ENCODE data around the gene PLEK2.
"Not testable (repeated sequence)": the region's sequence is repeated elsewhere in the genome, so short reads cannot be mapped to it uniquely, and the experiment has no call there.

Gene PLEK2

DNA sequence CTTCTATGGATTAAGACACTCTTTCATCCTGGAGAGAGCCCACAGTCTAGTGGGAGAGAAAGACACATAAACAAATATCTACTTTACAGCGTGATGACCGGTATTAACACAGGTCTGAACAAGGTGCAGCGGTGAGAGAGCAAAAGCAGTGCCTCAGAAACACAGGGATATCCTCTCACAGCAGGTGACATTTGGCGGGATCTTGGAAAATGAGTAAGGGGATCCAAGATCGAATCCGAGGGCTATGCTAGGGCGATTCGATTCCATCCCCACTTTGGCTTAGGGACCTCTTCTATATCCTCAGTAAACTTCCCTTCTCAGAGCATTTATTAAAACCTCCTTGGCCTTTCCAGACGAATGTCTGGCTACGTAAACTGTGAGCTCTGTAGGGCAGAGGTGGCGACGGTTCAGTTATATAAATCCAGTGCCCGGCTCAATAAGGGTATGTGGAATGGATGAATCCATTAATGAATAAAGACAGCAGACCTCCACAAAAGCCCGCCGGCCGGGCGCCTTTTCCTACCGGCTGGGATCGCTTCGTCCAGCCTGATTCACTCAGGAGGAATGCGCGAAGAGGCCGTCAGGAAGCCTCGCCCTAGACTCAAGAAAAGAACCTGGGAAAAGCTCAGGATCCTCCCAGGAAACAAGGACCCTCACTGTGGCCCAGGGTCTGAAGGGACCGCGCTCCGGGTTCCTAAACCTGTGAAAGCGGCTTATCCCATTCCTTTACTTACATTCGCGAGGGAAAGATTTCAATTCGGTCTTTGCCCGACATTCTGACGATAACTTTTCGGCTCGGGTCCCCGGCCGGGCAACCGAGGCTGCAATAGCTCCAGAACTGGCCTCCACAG is 52.8 kb downstream of the PLEK2 start:
- in situ Hi-C loops (cut with MboI; ENCODE audit: low sequenced_read_pairs, unreplicated experiment): no loop called here
- TF ChIP-seq, protein P1, sequence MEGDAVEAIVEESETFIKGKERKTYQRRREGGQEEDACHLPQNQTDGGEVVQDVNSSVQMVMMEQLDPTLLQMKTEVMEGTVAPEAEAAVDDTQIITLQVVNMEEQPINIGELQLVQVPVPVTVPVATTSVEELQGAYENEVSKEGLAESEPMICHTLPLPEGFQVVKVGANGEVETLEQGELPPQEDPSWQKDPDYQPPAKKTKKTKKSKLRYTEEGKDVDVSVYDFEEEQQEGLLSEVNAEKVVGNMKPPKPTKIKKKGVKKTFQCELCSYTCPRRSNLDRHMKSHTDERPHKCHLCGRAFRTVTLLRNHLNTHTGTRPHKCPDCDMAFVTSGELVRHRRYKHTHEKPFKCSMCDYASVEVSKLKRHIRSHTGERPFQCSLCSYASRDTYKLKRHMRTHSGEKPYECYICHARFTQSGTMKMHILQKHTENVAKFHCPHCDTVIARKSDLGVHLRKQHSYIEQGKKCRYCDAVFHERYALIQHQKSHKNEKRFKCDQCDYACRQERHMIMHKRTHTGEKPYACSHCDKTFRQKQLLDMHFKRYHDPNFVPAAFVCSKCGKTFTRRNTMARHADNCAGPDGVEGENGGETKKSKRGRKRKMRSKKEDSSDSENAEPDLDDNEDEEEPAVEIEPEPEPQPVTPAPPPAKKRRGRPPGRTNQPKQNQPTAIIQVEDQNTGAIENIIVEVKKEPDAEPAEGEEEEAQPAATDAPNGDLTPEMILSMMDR (IDR thresholded peaks at IDR 0.05; ENCODE audit: borderline replicate concordance, control extremely low read depth, extremely low read depth, insufficient read depth, missing control alignments): no peak
- DNase-seq (ENCODE audit: low spot score): no peak

DNA sequence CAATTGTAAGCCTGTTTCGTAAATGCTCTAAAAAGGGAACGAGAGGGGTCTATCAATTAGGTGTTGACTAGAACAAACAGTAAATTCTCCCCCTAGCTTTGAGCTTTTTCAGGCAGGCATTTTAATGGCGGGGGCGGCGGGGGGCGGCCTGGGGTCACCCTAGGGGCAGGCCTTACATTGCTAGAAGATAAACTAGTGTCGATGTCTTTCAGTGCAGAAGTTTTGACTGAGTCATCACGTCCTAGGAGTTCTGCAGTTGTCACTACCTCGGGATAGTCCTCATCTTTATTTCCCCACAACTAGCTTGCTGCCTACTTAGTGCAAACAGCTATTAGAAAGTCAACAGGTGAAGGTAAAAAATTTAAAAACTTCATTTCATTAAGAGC is 54.0 kb downstream of the PLEK2 start:
- in situ Hi-C loops (cut with MboI; ENCODE audit: low sequenced_read_pairs, unreplicated experiment): no loop called here
- no peak for DNase-seq (ENCODE audit: low spot score)
- TF ChIP-seq, protein P1 (IDR thresholded peaks at IDR 0.05; ENCODE audit: borderline replicate concordance, control extremely low read depth, extremely low read depth, insufficient read depth, missing control alignments): no peak

DNA sequence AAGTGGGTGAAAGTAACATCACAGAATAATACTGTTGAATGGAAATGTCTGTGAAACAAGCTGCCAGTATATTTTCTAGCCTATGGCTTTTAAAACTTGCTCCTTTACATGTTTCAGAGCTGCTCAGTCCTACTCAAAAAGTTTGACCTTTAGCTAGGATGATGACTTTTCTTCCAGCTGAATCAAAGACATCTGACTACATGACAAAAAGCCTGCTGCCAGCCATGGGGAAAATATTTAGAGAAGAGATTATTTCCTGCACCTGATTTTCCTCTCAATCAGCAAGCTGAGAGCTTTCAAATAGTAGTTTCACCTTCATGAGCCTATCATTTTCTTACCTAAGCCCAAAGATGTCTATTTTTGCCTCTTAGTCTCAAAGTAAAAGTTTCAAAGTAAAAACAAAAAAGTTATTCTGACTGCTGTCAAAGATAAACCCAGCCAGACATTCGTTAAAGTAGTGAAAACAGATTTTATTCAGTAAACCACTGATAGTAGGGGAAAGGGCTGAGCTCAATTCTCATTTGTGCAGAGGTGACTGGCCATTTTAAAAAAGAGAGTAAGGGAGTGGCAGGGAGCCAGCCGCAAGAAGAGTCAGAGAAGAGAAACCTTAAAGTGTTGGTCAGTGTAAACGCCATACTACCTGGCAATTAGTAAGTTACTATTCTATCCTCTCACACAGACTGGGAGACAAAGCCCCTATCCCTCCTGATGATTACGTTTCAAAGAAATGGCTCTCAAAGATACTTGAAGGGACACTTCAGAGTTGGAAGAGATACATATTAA is 54.6 kb downstream of the PLEK2 start:
- no peak for DNase-seq (ENCODE audit: low spot score)
- in situ Hi-C loops (cut with MboI; ENCODE audit: low sequenced_read_pairs, unreplicated experiment): no loop called here
- TF ChIP-seq, protein P1 (IDR thresholded peaks at IDR 0.05; ENCODE audit: borderline replicate concordance, control extremely low read depth, extremely low read depth, insufficient read depth, missing control alignments): no peak

DNA sequence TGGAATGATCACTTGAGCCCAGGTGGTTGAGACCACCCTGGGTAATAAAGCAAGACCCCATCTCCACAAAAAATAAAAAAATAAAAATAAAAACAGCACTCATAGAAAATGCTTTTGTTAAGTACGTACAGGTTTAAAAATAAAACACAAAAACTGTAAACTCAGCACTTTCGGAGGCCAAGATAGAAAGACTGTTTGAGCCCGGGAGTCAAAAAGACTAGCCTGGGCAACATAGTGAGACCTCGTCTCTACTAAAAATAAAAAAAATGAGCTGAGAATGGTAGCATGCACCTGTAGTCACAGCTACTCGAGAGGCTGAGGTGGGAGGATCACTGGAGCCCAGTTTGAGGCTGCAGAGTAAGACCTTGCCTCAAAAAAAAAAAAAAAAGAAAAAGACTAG is 59.9 kb downstream of the PLEK2 start:
- no peak for DNase-seq (ENCODE audit: low spot score)
- in situ Hi-C loops (cut with MboI; ENCODE audit: low sequenced_read_pairs, unreplicated experiment): no loop called here
- TF ChIP-seq, protein P1 (IDR thresholded peaks at IDR 0.05; ENCODE audit: borderline replicate concordance, control extremely low read depth, extremely low read depth, insufficient read depth, missing control alignments): no peak

DNA sequence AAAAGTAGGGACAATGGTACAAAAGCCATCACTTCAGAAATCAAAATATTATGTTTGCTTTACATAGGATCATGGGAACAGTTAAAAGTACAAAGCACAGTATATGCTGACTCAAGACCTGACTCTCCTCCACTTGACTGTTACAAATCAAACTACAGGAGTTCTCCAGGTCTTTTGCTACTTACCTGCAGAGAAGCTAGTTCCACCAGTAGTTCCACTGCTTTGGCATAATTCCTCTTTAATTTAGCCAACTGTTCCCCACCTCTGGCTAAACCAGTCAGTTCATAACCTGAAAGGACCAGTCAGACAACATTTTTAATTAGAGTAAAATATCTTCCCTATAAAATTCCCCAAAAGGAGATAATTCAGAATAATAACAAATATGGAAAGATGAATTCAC is 66.4 kb downstream of the PLEK2 start:
- DNase-seq (ENCODE audit: low spot score): no peak
- TF ChIP-seq, protein P1 (IDR thresholded peaks at IDR 0.05; ENCODE audit: borderline replicate concordance, control extremely low read depth, extremely low read depth, insufficient read depth, missing control alignments): no peak
- in situ Hi-C loops (cut with MboI; ENCODE audit: low sequenced_read_pairs, unreplicated experiment): no loop called here

DNA sequence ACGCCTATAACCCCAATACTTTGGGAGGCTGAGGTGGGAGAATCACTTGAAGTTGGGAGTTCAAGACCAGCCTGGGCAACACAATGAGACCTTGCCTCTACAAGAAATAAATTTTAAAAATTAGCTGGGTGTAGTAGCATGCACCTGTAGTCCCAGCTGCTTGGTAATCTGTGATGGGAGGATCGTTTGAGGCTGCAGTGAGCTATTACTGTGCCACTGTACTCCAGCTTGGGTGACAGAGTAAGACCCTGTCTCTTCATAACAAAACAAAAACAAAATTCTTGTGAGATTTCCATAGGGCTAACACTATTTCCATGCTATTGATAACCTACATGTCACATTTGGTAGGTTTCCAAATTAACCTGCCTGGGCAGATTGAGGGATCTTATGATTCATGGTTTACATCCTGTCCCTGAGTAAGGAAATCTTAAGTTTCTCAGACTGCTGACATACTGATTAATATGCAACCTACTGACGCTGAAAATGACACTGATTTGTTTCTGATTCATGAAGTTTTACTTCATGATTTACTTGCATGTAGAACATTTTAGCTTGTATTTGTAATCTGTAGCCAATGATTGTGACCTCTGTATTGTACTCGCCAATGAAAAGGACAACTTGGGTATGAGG is 68.2 kb downstream of the PLEK2 start:
- TF ChIP-seq, protein P1 (IDR thresholded peaks at IDR 0.05; ENCODE audit: borderline replicate concordance, control extremely low read depth, extremely low read depth, insufficient read depth, missing control alignments): no peak
- in situ Hi-C loops (cut with MboI; ENCODE audit: low sequenced_read_pairs, unreplicated experiment): no loop called here
- DNase-seq (ENCODE audit: low spot score): no peak

DNA sequence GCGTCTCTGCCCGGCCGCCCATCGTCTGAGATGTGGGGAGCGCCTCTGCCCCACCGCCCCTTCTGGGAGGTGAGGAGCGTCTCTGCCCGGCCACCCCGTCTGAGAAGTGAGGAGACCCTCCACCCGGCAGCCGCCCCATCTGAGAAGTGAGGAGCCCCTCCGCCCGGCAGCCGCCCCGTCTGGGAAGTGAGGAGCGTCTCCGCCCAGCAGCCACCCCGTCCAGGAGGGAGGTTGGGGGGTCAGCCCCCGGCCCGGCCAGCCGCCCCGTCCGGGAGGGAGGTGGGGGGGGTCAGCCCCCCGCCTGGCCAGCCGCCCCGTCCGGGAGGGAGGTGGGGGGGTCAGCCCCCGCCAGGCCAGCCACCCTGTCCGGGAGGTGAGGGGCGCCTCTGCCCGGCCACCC is 70.7 kb downstream of the PLEK2 start:
- DNase-seq (ENCODE audit: low spot score); in situ Hi-C loops (cut with MboI; ENCODE audit: low sequenced_read_pairs, unreplicated experiment): not testable (repeated sequence)
